Measurements from ENCODE around the gene CLCA2. TPM values are rescaled to one million over a fixed set of nuclear protein-coding genes. Genes with fewer than 3 reads are reported as not detected.

Gene CLCA2
- polyA plus RNA-seq, 1 of the 3 experiments (the other 2 are of a cell fraction) = 0.02 TPM

- TF ChIP-seq RFX5 (IDR thresholded peaks at IDR 0.05; ENCODE audit: low read length) = no peak
- TF ChIP-seq, protein P1, sequence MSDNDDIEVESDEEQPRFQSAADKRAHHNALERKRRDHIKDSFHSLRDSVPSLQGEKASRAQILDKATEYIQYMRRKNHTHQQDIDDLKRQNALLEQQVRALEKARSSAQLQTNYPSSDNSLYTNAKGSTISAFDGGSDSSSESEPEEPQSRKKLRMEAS (IDR thresholded peaks at IDR 0.05; ENCODE audit: low read depth) = no peak
These were observed 78.9 kb downstream of the CLCA2 start (continued) for GRCh38 chr1:86502721-86503405.

GRCh38 chr1:86503406-86504136 lies 79.6 kb downstream of the CLCA2 start:
- TF ChIP-seq, protein P2, sequence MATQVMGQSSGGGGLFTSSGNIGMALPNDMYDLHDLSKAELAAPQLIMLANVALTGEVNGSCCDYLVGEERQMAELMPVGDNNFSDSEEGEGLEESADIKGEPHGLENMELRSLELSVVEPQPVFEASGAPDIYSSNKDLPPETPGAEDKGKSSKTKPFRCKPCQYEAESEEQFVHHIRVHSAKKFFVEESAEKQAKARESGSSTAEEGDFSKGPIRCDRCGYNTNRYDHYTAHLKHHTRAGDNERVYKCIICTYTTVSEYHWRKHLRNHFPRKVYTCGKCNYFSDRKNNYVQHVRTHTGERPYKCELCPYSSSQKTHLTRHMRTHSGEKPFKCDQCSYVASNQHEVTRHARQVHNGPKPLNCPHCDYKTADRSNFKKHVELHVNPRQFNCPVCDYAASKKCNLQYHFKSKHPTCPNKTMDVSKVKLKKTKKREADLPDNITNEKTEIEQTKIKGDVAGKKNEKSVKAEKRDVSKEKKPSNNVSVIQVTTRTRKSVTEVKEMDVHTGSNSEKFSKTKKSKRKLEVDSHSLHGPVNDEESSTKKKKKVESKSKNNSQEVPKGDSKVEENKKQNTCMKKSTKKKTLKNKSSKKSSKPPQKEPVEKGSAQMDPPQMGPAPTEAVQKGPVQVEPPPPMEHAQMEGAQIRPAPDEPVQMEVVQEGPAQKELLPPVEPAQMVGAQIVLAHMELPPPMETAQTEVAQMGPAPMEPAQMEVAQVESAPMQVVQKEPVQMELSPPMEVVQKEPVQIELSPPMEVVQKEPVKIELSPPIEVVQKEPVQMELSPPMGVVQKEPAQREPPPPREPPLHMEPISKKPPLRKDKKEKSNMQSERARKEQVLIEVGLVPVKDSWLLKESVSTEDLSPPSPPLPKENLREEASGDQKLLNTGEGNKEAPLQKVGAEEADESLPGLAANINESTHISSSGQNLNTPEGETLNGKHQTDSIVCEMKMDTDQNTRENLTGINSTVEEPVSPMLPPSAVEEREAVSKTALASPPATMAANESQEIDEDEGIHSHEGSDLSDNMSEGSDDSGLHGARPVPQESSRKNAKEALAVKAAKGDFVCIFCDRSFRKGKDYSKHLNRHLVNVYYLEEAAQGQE (IDR thresholded peaks at IDR 0.05; ENCODE audit: low read depth, low read length) = no peak
- TF ChIP-seq, protein P3, sequence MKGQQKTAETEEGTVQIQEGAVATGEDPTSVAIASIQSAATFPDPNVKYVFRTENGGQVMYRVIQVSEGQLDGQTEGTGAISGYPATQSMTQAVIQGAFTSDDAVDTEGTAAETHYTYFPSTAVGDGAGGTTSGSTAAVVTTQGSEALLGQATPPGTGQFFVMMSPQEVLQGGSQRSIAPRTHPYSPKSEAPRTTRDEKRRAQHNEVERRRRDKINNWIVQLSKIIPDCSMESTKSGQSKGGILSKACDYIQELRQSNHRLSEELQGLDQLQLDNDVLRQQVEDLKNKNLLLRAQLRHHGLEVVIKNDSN (IDR thresholded peaks at IDR 0.05; ENCODE audit: borderline replicate concordance, low read depth) = peak; percentile 27; the same call in 1 of the 2 replicates
- Histone ChIP-seq H3K27ac (ENCODE audit: low read depth in 2 of 2, low read length in 1 of 2) (no peak overlapping the region), H3K4me1 (ENCODE audit: control insufficient read depth in 1 of 2, insufficient read depth in 2 of 2, low read depth in 1 of 2, low read length in 1 of 2) (no peaks in the 10 kb centered on the region; a peak in 1 of 4 replicates), H3K27me3 (ENCODE audit: insufficient read depth) (no peaks in the 10 kb centered on the region; the same call in 1 of the 2 replicates), H3K79me2 (ENCODE audit: insufficient read depth) (no peaks in the 10 kb centered on the region), H3K9ac (no peak overlapping the region), H4K20me1 (ENCODE audit: insufficient read depth) (no peaks in the 10 kb centered on the region), H3K9me2 (no peaks in the 10 kb centered on the region), H3K9me3 (no peaks in the 10 kb centered on the region), H3K4me3 (ENCODE audit: low read depth in 2 of 2, low read length in 1 of 2) (no peak overlapping the region; a peak in 1 of 4 replicates), H3F3A (replicated peaks; ENCODE audit: insufficient read depth) (peaks cover 6% of the 10 kb centered on the region), H2AFZ (ENCODE audit: low read depth) (no peak overlapping the region), H3K4me2 (no peak overlapping the region), H3K36me3 (replicated peaks in 1 of 2; ENCODE audit: control insufficient read depth in 1 of 2, insufficient read depth in 2 of 2, low read length in 1 of 2) (no peaks in the 10 kb centered on the region)
- ChIA-PET CTCF (interaction anchor here (3.3 kb wide), 1 partner anchor 30 kb away, joined by 13 read pairs; no protein-coding TSS in a partner anchor), POLR2A (no interaction called here)
- WGBS (ENCODE audit: low lambda C conversion rate) = 53% methylated on average over 18 of the region's 18 CpGs
- no peak for DNase-seq

DNA sequence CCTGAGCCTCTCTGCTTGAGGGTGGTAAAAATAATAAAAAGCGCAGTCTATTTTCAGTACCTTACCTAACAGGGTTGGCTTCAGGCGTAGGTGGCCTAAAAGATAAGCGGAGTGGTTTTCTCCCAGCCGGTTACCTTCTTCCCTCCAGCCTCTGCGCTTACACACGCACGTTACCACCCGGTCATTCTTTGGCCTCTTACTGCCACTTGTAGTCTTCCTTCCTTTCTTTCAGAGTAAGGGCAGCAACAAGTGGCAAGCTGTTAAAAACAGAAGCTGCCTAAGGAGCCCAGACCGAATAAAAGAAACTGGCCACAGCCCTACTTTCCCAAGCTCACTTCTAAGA lies 80.1 kb downstream of the CLCA2 start:
- no peak for DNase-seq
- 79% methylated on average over 9 of the region's 9 CpGs for WGBS (ENCODE audit: low lambda C conversion rate)
- H3K4me2 ChIP-seq = no peak overlapping the region
- H3K9ac ChIP-seq = no peak overlapping the region
- H3K27me3 ChIP-seq (ENCODE audit: insufficient read depth) = no peaks in the 10 kb centered on the region
- H3K27ac ChIP-seq (ENCODE audit: low read depth in 2 of 2, low read length in 1 of 2) = no peak overlapping the region
- no peaks in the 10 kb centered on the region; a peak in 1 of 4 replicates for H3K4me1 ChIP-seq (ENCODE audit: control insufficient read depth in 1 of 2, insufficient read depth in 2 of 2, low read depth in 1 of 2, low read length in 1 of 2)
- no peak overlapping the region for H2AFZ ChIP-seq (ENCODE audit: low read depth)
- H4K20me1 ChIP-seq (ENCODE audit: insufficient read depth) = no peaks in the 10 kb centered on the region
- no peaks in the 10 kb centered on the region for H3K9me3 ChIP-seq
- no peak overlapping the region for H3K4me3 ChIP-seq (ENCODE audit: low read depth in 2 of 2, low read length in 1 of 2)
- peaks cover 6% of the 10 kb centered on the region for H3F3A ChIP-seq (replicated peaks; ENCODE audit: insufficient read depth)
- H3K36me3 ChIP-seq (replicated peaks in 1 of 2; ENCODE audit: control insufficient read depth in 1 of 2, insufficient read depth in 2 of 2, low read length in 1 of 2) = no peaks in the 10 kb centered on the region
- no peaks in the 10 kb centered on the region for H3K9me2 ChIP-seq
- CTCF ChIA-PET = interaction anchor here (0.9 to 3.3 kb wide), 2 partner anchors 30 to 580 kb away, joined by 3 to 13 read pairs; no protein-coding TSS in a partner anchor
- H3K79me2 ChIP-seq (ENCODE audit: insufficient read depth) = no peaks in the 10 kb centered on the region
- POLR2A ChIA-PET = no interaction called here
- TF ChIP-seq, protein P2 (IDR thresholded peaks at IDR 0.05; ENCODE audit: low read depth, low read length) = no peak
- TF ChIP-seq, protein P4, sequence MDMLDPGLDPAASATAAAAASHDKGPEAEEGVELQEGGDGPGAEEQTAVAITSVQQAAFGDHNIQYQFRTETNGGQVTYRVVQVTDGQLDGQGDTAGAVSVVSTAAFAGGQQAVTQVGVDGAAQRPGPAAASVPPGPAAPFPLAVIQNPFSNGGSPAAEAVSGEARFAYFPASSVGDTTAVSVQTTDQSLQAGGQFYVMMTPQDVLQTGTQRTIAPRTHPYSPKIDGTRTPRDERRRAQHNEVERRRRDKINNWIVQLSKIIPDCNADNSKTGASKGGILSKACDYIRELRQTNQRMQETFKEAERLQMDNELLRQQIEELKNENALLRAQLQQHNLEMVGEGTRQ (IDR thresholded peaks at IDR 0.05; ENCODE audit: borderline replicate concordance, low read depth, low read length) = no peak
- TF ChIP-seq, protein P5, sequence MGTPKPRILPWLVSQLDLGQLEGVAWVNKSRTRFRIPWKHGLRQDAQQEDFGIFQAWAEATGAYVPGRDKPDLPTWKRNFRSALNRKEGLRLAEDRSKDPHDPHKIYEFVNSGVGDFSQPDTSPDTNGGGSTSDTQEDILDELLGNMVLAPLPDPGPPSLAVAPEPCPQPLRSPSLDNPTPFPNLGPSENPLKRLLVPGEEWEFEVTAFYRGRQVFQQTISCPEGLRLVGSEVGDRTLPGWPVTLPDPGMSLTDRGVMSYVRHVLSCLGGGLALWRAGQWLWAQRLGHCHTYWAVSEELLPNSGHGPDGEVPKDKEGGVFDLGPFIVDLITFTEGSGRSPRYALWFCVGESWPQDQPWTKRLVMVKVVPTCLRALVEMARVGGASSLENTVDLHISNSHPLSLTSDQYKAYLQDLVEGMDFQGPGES (IDR thresholded peaks at IDR 0.05; ENCODE audit: low read depth, low read length) = no peak
- TF ChIP-seq RFX5 (IDR thresholded peaks at IDR 0.05; ENCODE audit: low read length) = no peak
- no peak for TF ChIP-seq NFIC (IDR thresholded peaks at IDR 0.05; ENCODE audit: borderline replicate concordance)
- no peak for TF ChIP-seq YY1 (IDR thresholded peaks at IDR 0.05; ENCODE audit: low read depth)
- no peak for TF ChIP-seq POLR2AphosphoS5 (IDR thresholded peaks at IDR 0.05; ENCODE audit: low read depth, low read length)
- no peak for TF ChIP-seq SIN3A (IDR thresholded peaks at IDR 0.05; ENCODE audit: borderline replicate concordance, low read depth, low read length)
- no peak for TF ChIP-seq MXI1 (IDR thresholded peaks at IDR 0.05; ENCODE audit: low read depth, low read length)

All from SK-N-SH (cell line).